ENCODE data around the gene HMGB4.

Gene HMGB4

GRCh38 chr1:33824971-33825370 is 38.9 kb upstream of the HMGB4 start:
- TF ChIP-seq TCF12 (IDR thresholded peaks at IDR 0.05; ENCODE audit: low read depth), result no peak
- no peak for TF ChIP-seq ZBTB7A (IDR thresholded peaks at IDR 0.05; ENCODE audit: low read depth)
- TF ChIP-seq EP300 (IDR thresholded peaks at IDR 0.05; ENCODE audit: borderline replicate concordance), result no peak
- TF ChIP-seq MAX (IDR thresholded peaks at IDR 0.05), result no peak
- TF ChIP-seq TAF1 (IDR thresholded peaks at IDR 0.05; ENCODE audit: low read depth), result no peak
- no peak for TF ChIP-seq CEBPB (IDR thresholded peaks at IDR 0.05)
- TF ChIP-seq NFIC (IDR thresholded peaks at IDR 0.05), result no peak
- TF ChIP-seq USF1 (IDR thresholded peaks at IDR 0.05), result no peak
- TF ChIP-seq TEAD4 (IDR thresholded peaks at IDR 0.05), result no peak
- no peak for TF ChIP-seq EGR1 (IDR thresholded peaks at IDR 0.05)
- TF ChIP-seq CREB1 (IDR thresholded peaks at IDR 0.05; ENCODE audit: low read depth), result no peak
- TF ChIP-seq RAD21 (IDR thresholded peaks at IDR 0.05; ENCODE audit: low read depth), result no peak
- no peak for TF ChIP-seq YY1 (IDR thresholded peaks at IDR 0.05; ENCODE audit: low read depth)
- TF ChIP-seq FOXM1 (IDR thresholded peaks at IDR 0.05; ENCODE audit: borderline replicate concordance, low read depth), result no peak
- no peak for TF ChIP-seq REST (IDR thresholded peaks at IDR 0.05; ENCODE audit: low read depth)

GRCh38 chr1:33825506-33825905 is 38.4 kb upstream of the HMGB4 start:
- TF ChIP-seq MAX (IDR thresholded peaks at IDR 0.05), result no peak
- TF ChIP-seq CREB1 (IDR thresholded peaks at IDR 0.05; ENCODE audit: low read depth), result no peak
- no peak for TF ChIP-seq CEBPB (IDR thresholded peaks at IDR 0.05)
- no peak for TF ChIP-seq RAD21 (IDR thresholded peaks at IDR 0.05; ENCODE audit: low read depth)
- TF ChIP-seq TAF1 (IDR thresholded peaks at IDR 0.05; ENCODE audit: low read depth), result no peak
- no peak for TF ChIP-seq USF1 (IDR thresholded peaks at IDR 0.05)
- TF ChIP-seq TCF12 (IDR thresholded peaks at IDR 0.05; ENCODE audit: low read depth), result no peak

- no peak for TF ChIP-seq TCF12 (IDR thresholded peaks at IDR 0.05; ENCODE audit: low read depth)
- TF ChIP-seq TEAD4 (IDR thresholded peaks at IDR 0.05), result no peak
- no peak for TF ChIP-seq FOXM1 (IDR thresholded peaks at IDR 0.05; ENCODE audit: borderline replicate concordance, low read depth)
- no peak for TF ChIP-seq REST (IDR thresholded peaks at IDR 0.05; ENCODE audit: low read depth)
- no peak for TF ChIP-seq MAX (IDR thresholded peaks at IDR 0.05)
- no peak for TF ChIP-seq ZBTB7A (IDR thresholded peaks at IDR 0.05; ENCODE audit: low read depth)
- no peak for TF ChIP-seq TAF1 (IDR thresholded peaks at IDR 0.05; ENCODE audit: low read depth)
- no peak for TF ChIP-seq USF1 (IDR thresholded peaks at IDR 0.05)
- TF ChIP-seq EGR1 (IDR thresholded peaks at IDR 0.05), result no peak
- TF ChIP-seq NFIC (IDR thresholded peaks at IDR 0.05), result no peak
Observed at GRCh38 chr1:33826311-33826710, 37.6 kb upstream of the HMGB4 start.

GRCh38 chr1:33826711-33827110 is 37.2 kb upstream of the HMGB4 start:
- TF ChIP-seq REST (IDR thresholded peaks at IDR 0.05; ENCODE audit: low read depth) (no peak), EGR1 (IDR thresholded peaks at IDR 0.05) (no peak), CEBPB (IDR thresholded peaks at IDR 0.05) (no peak), RAD21 (IDR thresholded peaks at IDR 0.05; ENCODE audit: low read depth) (no peak), TEAD4 (IDR thresholded peaks at IDR 0.05) (no peak), ZBTB7A (IDR thresholded peaks at IDR 0.05; ENCODE audit: low read depth) (no peak), MAX (IDR thresholded peaks at IDR 0.05) (no peak), NFIC (IDR thresholded peaks at IDR 0.05) (no peak), FOXM1 (IDR thresholded peaks at IDR 0.05; ENCODE audit: borderline replicate concordance, low read depth) (no peak), TCF12 (IDR thresholded peaks at IDR 0.05; ENCODE audit: low read depth) (no peak), CREB1 (IDR thresholded peaks at IDR 0.05; ENCODE audit: low read depth) (no peak), YY1 (IDR thresholded peaks at IDR 0.05; ENCODE audit: low read depth) (no peak), EP300 (IDR thresholded peaks at IDR 0.05; ENCODE audit: borderline replicate concordance) (no peak), TAF1 (IDR thresholded peaks at IDR 0.05; ENCODE audit: low read depth) (no peak)

Measured in Ishikawa (cell line).